Epithelial cell of proximal tubule (primary cell): Measurements from ENCODE around the gene CDH23. TPM values are rescaled to one million over a fixed set of nuclear protein-coding genes. Genes with fewer than 3 reads are reported as not detected.

Experiments
- DNase-seq: peaks from one replicate; pipeline ENCODE4 v3.0.0-alpha.2; 2011; ENCODE audit warnings: low read depth
- H3K4me3 ChIP-seq: 2 replicates; pipeline ENCODE4 v1.5.1; 2011; ENCODE audit warnings: low read depth, mild to moderate bottlenecking, low read length
- CTCF ChIP-seq: conservative IDR thresholded peaks from 2 replicates; pipeline ENCODE4 v1.5.1; 2012; ENCODE audit warnings: low read depth, mild to moderate bottlenecking, low read length
- total RNA-seq: library from RNA; depleted of rRNA; stranded (reverse); fragments of >200 nt; gene quantifications from 2 replicates; pipeline ENCODE4 v1.2.3, GENCODE V29; 2015

The CDH23 gene
- total RNA-seq, 1 donor from 2014 or later: under 0.01 TPM

GRCh38 chr10:71747551-71748523 lies 351.1 kb downstream of the CDH23 start:
- no peak overlapping the region for H3K4me3 ChIP-seq
- no peak for DNase-seq
- no peak for TF ChIP-seq CTCF

- H3K4me3 ChIP-seq: no peak overlapping the region
- no peak for TF ChIP-seq CTCF
Observed at GRCh38 chr10:71748671-71749191, 352.0 kb downstream of the CDH23 start.

GRCh38 chr10:71749396-71749795 lies 352.7 kb downstream of the CDH23 start:
- no peak for TF ChIP-seq CTCF
- no peak for DNase-seq
- no peak overlapping the region for H3K4me3 ChIP-seq

More at GRCh38 chr10:71748671-71749191, 352.0 kb downstream of the CDH23 start:
- no peak for DNase-seq

GRCh38 chr10:71750124-71750841 lies 353.6 kb downstream of the CDH23 start:
- no peak overlapping the region for H3K4me3 ChIP-seq
- TF ChIP-seq CTCF: no peak
- no peak for DNase-seq

GRCh38 chr10:71750986-71751385 lies 354.3 kb downstream of the CDH23 start:
- TF ChIP-seq CTCF: no peak
- no peak overlapping the region for H3K4me3 ChIP-seq
- no peak for DNase-seq

GRCh38 chr10:71751515-71752224 lies 354.9 kb downstream of the CDH23 start:
- DNase-seq: no peak
- no peak overlapping the region for H3K4me3 ChIP-seq
- TF ChIP-seq CTCF: no peak
